CD14-positive monocyte (primary cell): ENCODE data around the gene IL18R1. TPM values are rescaled to one million over a fixed set of nuclear protein-coding genes. Genes with fewer than 3 reads are reported as not detected.

Experiments
- DNase-seq, 3 donors: peaks; one replicate each; pipeline ENCODE4 v3.0.0-alpha.2; 2011 to 2022
- H2AFZ ChIP-seq: 2 replicates; pipeline ENCODE4 v1.6.0; 2012; ENCODE audit warnings: mild to moderate bottlenecking, low read depth, low read length, inconsistent platforms; ENCODE audit not compliant: insufficient read depth, poor library complexity, severe bottlenecking
- H3K27ac ChIP-seq, 2 donors: 1 replicate in 1 of 2; 2 replicates in 1 of 2; pipeline ENCODE4 v1.5.1; 2012 to 2013; ENCODE audit warnings: low read length in 2 of 2, control low read depth in 1 of 2, inconsistent platforms in 1 of 2, low read depth in 1 of 2, mild to moderate bottlenecking in 1 of 2
- H3K27me3 ChIP-seq, 2 donors: one replicate each; pipeline versions ENCODE4 v1.6.0 to v1.6.1; 2011 to 2013; ENCODE audit warnings: low read length in 2 of 2; ENCODE audit not compliant: control insufficient read depth in 2 of 2, insufficient read depth in 2 of 2
- H3K36me3 ChIP-seq, 2 donors: replicated peaks in 1 of 2; 1 replicate in 1 of 2; 2 replicates in 1 of 2; pipeline versions ENCODE4 v1.5.1 to v1.6.1; 2012 to 2013; ENCODE audit warnings: low read length in 2 of 2, control low read depth in 1 of 2, inconsistent platforms in 1 of 2, mild to moderate bottlenecking in 1 of 2; ENCODE audit not compliant: insufficient read depth in 2 of 2, control insufficient read depth in 1 of 2
- H3K4me1 ChIP-seq, 2 donors: 1 replicate in 1 of 2; 2 replicates in 1 of 2; pipeline versions ENCODE4 v1.5.1 to v1.6.1; 2012 to 2013; ENCODE audit warnings: low read length in 2 of 2, control low read depth in 1 of 2, inconsistent platforms in 1 of 2, mild to moderate bottlenecking in 1 of 2, moderate library complexity in 1 of 2; ENCODE audit not compliant: insufficient read depth in 2 of 2, control insufficient read depth in 1 of 2
- H3K4me2 ChIP-seq: replicated peaks from 2 replicates; pipeline ENCODE3; 2012; ENCODE audit warnings: low read length, moderate library complexity, mild to moderate bottlenecking; ENCODE audit not compliant: poor library complexity, severe bottlenecking; ENCODE audit errors: extremely low read depth
- H3K4me3 ChIP-seq, 3 experiments: fragments of 200-600 bp in 1 of 3; sonication (generic) in 1 of 3; replicated peaks in 1 of 3; 1 replicate in 2 of 3; 2 replicates in 1 of 3; pipeline ENCODE4 v1.5.1; 2011 to 2013; ENCODE audit warnings: low read length in 3 of 3, mild to moderate bottlenecking in 3 of 3, control low read depth in 2 of 3, low read depth in 2 of 3, inconsistent platforms in 1 of 3, moderate library complexity in 1 of 3
- H3K79me2 ChIP-seq: 2 replicates; pipeline ENCODE4 v1.6.0; 2012; ENCODE audit warnings: mild to moderate bottlenecking, control low read depth, inconsistent platforms, low read length, moderate library complexity; ENCODE audit not compliant: insufficient read depth
- H3K9ac ChIP-seq: 2 replicates; pipeline ENCODE4 v1.6.0; 2017; ENCODE audit warnings: low read length, mild to moderate bottlenecking; ENCODE audit not compliant: insufficient read depth, poor library complexity, severe bottlenecking
- H3K9me3 ChIP-seq, 2 donors: replicated peaks in 1 of 2; 1 replicate in 1 of 2; 2 replicates in 1 of 2; pipeline versions ENCODE4 v1.5.1 to v1.6.1; 2012 to 2013; ENCODE audit warnings: low read length in 2 of 2, control low read depth in 1 of 2; ENCODE audit not compliant: control insufficient read depth in 1 of 2, insufficient read depth in 1 of 2
- H4K20me1 ChIP-seq: 2 replicates; pipeline ENCODE4 v1.6.0; 2012; ENCODE audit warnings: mild to moderate bottlenecking, low read length, control low read depth, moderate library complexity; ENCODE audit not compliant: insufficient read depth
- H3K27ac Mint-ChIP-seq, 7 donors: one replicate each; pipeline ENCODE4 v1.8.0; 2020; ENCODE audit warnings: mild to moderate bottlenecking in 7 of 7, mixed read lengths in 7 of 7, moderate library complexity in 6 of 7, inconsistent platforms in 2 of 7
- H3K27me3 Mint-ChIP-seq, 3 donors: one replicate each; pipeline ENCODE4 v1.8.0; 2021 to 2022; ENCODE audit warnings: low read depth in 3 of 3, mild to moderate bottlenecking in 3 of 3, mixed read lengths in 3 of 3, moderate library complexity in 3 of 3, inconsistent platforms in 1 of 3
- H3K36me3 Mint-ChIP-seq, 2 donors: one replicate each; pipeline ENCODE4 v1.8.0; 2020; ENCODE audit warnings: mixed read lengths in 2 of 2, inconsistent platforms in 1 of 2, mild to moderate bottlenecking in 1 of 2
- H3K4me1 Mint-ChIP-seq: one replicate; pipeline ENCODE4 v1.8.0; 2020; ENCODE audit warnings: mild to moderate bottlenecking, mixed read lengths
- H3K4me3 Mint-ChIP-seq, 2 donors: one replicate each; pipeline ENCODE4 v1.8.0; 2020; ENCODE audit warnings: mild to moderate bottlenecking in 2 of 2, mixed read lengths in 2 of 2, moderate library complexity in 1 of 2
- H3K9me3 Mint-ChIP-seq, 7 donors: one replicate each; pipeline ENCODE4 v1.8.0; 2020 to 2022; ENCODE audit warnings: mixed read lengths in 7 of 7, mild to moderate bottlenecking in 6 of 7, moderate library complexity in 6 of 7, inconsistent platforms in 2 of 7
- CTCF ChIP-seq: fragments of 200-600 bp; IDR thresholded peaks from one replicate; pipeline ENCODE4 v1.8.0; 2022; ENCODE audit warnings: antibody characterized with exemption, mild to moderate bottlenecking
- WGBS: methylation state at CpG from one replicate; pipeline ENCODE4 v1.1.5; 2013; ENCODE audit warnings: missing lambda C conversion rate; ENCODE audit not compliant: insufficient coverage; 5-methylcytosine and 5-hydroxymethylcytosine counted together
- intact Hi-C, 2 donors: fragments of 100-400 bp; cut with micrococcal nuclease; formaldehyde crosslinking; loops; one replicate each; pipeline versions ENCODE4 v1.15.0 to v1.15.1; 2023
- polyA plus RNA-seq, 3 donors: library from polyadenylated mRNA; depleted of rRNA in 1 of 3; unstranded in 2 of 3; stranded (reverse) in 1 of 3; fragments of 300-500 nt in 2 of 3; fragments of >200 nt in 1 of 3; fragmentation: Illumina TruSeq in 2 of 3; gene quantifications; 1 replicate in 2 of 3; 2 replicates in 1 of 3; pipeline ENCODE4 v1.2.3, GENCODE V29; 2012 to 2021

IL18R1 gene
- polyA plus RNA-seq, 3 donors = 0.03 to 0.15 (median 0.11) TPM

GRCh38 chr2:102418421-102418961 lies 62.9 kb downstream of the IL18R1 start:
- Histone ChIP-seq H3K9me3 (no peaks in the 10 kb centered on the region), H3K36me3 (no peaks in the 10 kb centered on the region), H3K79me2 (no peaks in the 10 kb centered on the region), H4K20me1 (no peaks in the 10 kb centered on the region), H3K27me3 (no peaks in the 10 kb centered on the region), H2AFZ (no peak overlapping the region), H3K4me1 (peaks cover 45 to 53% of the 10 kb centered on the region in 2 donors), H3K4me3 (no peak overlapping the region), H3K4me2 (peak overlapping the region; percentile 21), H3K27ac (peak overlapping the region in 1 of 2 donors; percentile 44), H3K9ac (no peak overlapping the region)
- Mint-ChIP-seq H3K27me3 (peaks cover 0 to 2% (median 0%) of the 10 kb centered on the region in 3 donors), H3K4me1 (peaks cover 54% of the 10 kb centered on the region), H3K36me3 (peaks cover 0 to 4% of the 10 kb centered on the region in 2 donors), H3K27ac (peak overlapping the region in 6 of 7 donors; percentile 44 to 87 (median 68)), H3K4me3 (peak overlapping the region in 1 of 2 donors; percentile 4), H3K9me3 (peaks cover 0 to 3% (median 2%) of the 10 kb centered on the region in 7 donors)
- intact Hi-C loops = no loop called here
- no CpG with 5 or more reads among the region's 2 CpGs for WGBS
- TF ChIP-seq CTCF = no peak
- DNase-seq = peak; percentile 41 to 71 (median 66)

- TF ChIP-seq CTCF = no peak
- Histone ChIP-seq H3K9me3 (no peaks in the 10 kb centered on the region), H3K4me2 (no peak overlapping the region), H4K20me1 (no peaks in the 10 kb centered on the region), H3K9ac (no peak overlapping the region), H3K27me3 (no peaks in the 10 kb centered on the region), H3K4me1 (peaks cover 56 to 71% of the 10 kb centered on the region in 2 donors), H3K4me3 (no peak overlapping the region), H3K36me3 (no peaks in the 10 kb centered on the region), H2AFZ (no peak overlapping the region), H3K27ac (no peak overlapping the region), H3K79me2 (no peaks in the 10 kb centered on the region)
- H3K9me3 Mint-ChIP-seq = no peaks in the 10 kb centered on the region
- intact Hi-C loops = no loop called here
- 100% methylated on average over 1 of the region's 4 CpGs for WGBS
- no peak for DNase-seq
- no peak overlapping the region for H3K4me3 Mint-ChIP-seq
- no peak overlapping the region for H3K27ac Mint-ChIP-seq
- H3K27me3 Mint-ChIP-seq = peaks cover 0 to 3% (median 0%) of the 10 kb centered on the region in 3 donors
- peaks cover 62% of the 10 kb centered on the region for H3K4me1 Mint-ChIP-seq
- H3K36me3 Mint-ChIP-seq = peaks cover 0 to 4% of the 10 kb centered on the region in 2 donors
These were observed 64.7 kb downstream of the IL18R1 start for GRCh38 chr2:102420290-102420689.
